Muscle of arm (tissue), 14 donors: Measurements from ENCODE around the gene HSPH1. TPM values are rescaled to one million over a fixed set of nuclear protein-coding genes. Genes with fewer than 3 reads are reported as not detected.

Source experiments
- DNase-seq: peaks from one replicate; pipeline ENCODE4 v3.0.0-alpha.2; 2013
- long read RNA-seq, 11 donors: transcript quantifications; one replicate each; lab custom pipeline, GENCODE V29; 2026
- polyA plus RNA-seq, 12 donors: library from polyadenylated mRNA; unstranded; fragments of 120-200 nt; gene quantifications; one replicate each; pipeline ENCODE4 v1.2.1, GENCODE V29; 2013; ENCODE audit not compliant: insufficient read length in 12 of 12

Gene HSPH1
- polyA plus RNA-seq, result 10 to 100 TPM in 11 of 12 donors, not detected in 1; 57.6 to 92.9 (median 71.7) TPM
- long read RNA-seq, donor 1, full-length matches to known transcripts, result 3 of 3 reads
- long read RNA-seq, donor 1, partial matches to known transcripts, result 0 of 3 reads
- long read RNA-seq, donor 1, other reads (novel, unspliced or antisense), result 0 of 3 reads
- long read RNA-seq, donor 2, full-length matches to known transcripts, result 11 of 11 reads
- long read RNA-seq, donor 2, partial matches to known transcripts, result 0 of 11 reads
- long read RNA-seq, donor 2, other reads (novel, unspliced or antisense), result 0 of 11 reads
- long read RNA-seq, donor 3, full-length matches to known transcripts, result 4 of 4 reads
- long read RNA-seq, donor 3, partial matches to known transcripts, result 0 of 4 reads
- long read RNA-seq, donor 3, other reads (novel, unspliced or antisense), result 0 of 4 reads
- long read RNA-seq, donor 4, full-length matches to known transcripts, result 3 of 3 reads
- long read RNA-seq, donor 4, partial matches to known transcripts, result 0 of 3 reads
- long read RNA-seq, donor 4, other reads (novel, unspliced or antisense), result 0 of 3 reads
- long read RNA-seq, donor 5, full-length matches to known transcripts, result 9 of 9 reads
- long read RNA-seq, donor 5, partial matches to known transcripts, result 0 of 9 reads
- long read RNA-seq, donor 5, other reads (novel, unspliced or antisense), result 0 of 9 reads
- long read RNA-seq, donor 6, full-length matches to known transcripts, result 2 of 2 reads
- long read RNA-seq, donor 6, partial matches to known transcripts, result 0 of 2 reads
- long read RNA-seq, donor 6, other reads (novel, unspliced or antisense), result 0 of 2 reads
- long read RNA-seq, donor 7, full-length matches to known transcripts, result 2 of 2 reads
- long read RNA-seq, donor 7, partial matches to known transcripts, result 0 of 2 reads
- long read RNA-seq, donor 7, other reads (novel, unspliced or antisense), result 0 of 2 reads
- long read RNA-seq, donor 8, full-length matches to known transcripts, result 13 of 18 reads
- long read RNA-seq, donor 8, partial matches to known transcripts, result 5 of 18 reads
- long read RNA-seq, donor 8, other reads (novel, unspliced or antisense), result 0 of 18 reads
- long read RNA-seq, donor 9, full-length matches to known transcripts, result 3 of 3 reads
- long read RNA-seq, donor 9, partial matches to known transcripts, result 0 of 3 reads
- long read RNA-seq, donor 9, other reads (novel, unspliced or antisense), result 0 of 3 reads
- long read RNA-seq, donor 10, full-length matches to known transcripts, result 12 of 12 reads
- long read RNA-seq, donor 10, partial matches to known transcripts, result 0 of 12 reads
- long read RNA-seq, donor 10, other reads (novel, unspliced or antisense), result 0 of 12 reads
- long read RNA-seq, donor 11, full-length matches to known transcripts, result 7 of 7 reads
- long read RNA-seq, donor 11, partial matches to known transcripts, result 0 of 7 reads
- long read RNA-seq, donor 11, other reads (novel, unspliced or antisense), result 0 of 7 reads

DNA sequence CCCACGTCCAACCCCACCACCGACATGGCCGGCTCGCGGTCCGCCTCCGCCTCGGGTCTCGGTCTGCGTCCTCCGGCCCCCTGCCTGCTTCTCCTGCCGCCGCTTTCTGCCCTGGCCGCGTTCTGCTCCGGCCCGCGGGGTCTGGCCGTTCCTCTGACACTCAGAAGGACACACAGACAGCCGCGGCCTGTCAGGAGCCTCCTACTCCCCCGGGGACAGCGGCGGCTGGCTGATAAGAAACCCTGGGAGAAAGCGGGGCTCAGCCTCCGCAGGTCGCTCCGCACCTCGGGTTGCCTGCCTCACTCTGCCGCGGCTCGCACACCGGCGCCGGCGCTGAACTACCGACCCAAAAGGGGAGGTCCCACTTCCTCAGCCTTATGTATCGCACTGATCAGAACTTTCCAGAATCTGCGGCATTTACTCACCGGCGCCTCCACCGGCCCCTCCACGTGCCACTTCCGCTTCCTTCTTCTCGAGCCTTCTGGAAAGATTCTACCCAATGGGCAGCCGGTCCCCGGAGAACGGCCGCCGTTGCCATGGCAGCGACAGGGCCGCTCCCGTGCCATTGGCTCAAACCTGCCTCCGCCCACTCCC, at the start of gene HSPH1:
TSS of gene HSPH1 (minus strand) at position 348 of the 594 bp plus-strand sequence. CDS start at position 26, 322 bp downstream.
- DNase-seq, result peak; percentile 98

DNA sequence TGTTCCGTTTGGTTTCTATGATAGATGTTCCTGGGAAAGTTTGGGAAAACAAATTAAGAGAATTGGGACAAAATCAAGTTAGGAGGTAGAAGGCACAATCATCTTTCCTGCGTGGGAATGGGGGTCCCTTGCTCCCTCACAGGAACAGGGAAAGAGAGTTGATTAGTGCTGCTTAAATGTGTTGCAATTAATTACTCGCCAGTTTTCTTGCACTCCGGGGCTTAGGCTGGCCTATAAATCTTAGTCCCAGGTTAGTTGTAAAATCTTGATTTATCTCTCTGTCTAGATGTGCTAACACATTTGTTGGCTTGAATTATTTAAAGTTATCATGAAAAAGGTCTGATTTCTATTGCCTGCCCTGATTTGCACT, 48.1 kb upstream of the HSPH1 start:
- DNase-seq, result peak; percentile 31

DNA sequence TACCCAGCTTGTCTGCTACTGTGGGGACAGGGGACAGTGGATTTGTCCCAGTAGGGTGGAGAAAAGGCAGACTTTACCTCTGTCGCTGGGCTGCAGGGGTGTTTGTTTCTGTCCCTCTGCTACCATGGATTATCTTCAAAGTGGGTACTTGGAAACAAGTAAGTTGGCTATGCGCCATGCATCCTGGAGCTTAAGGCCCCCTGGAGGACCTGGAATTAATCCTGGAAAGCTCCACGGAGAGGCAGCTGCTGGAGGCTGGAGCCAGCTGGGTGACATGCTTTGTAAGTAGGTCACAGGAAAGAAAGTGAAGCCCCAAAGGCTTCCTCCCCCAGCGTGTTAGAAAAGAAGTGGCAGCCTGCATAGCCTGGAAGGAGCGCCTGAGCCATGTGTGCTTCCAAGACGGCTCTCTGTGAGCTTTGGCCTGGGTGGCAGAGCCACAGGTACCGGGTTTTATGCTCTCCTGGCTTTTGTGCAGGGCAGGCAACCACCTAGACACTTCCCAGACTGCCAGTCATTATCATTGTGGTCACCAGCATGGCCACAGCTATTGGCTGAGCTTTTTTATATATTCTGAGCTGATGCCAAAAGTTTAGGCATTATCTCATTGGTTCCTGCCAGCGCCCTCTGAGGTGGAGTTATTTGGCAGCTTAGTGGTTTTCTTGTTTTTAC, 47.6 kb upstream of the HSPH1 start:
- peak; percentile 66 for DNase-seq

DNA sequence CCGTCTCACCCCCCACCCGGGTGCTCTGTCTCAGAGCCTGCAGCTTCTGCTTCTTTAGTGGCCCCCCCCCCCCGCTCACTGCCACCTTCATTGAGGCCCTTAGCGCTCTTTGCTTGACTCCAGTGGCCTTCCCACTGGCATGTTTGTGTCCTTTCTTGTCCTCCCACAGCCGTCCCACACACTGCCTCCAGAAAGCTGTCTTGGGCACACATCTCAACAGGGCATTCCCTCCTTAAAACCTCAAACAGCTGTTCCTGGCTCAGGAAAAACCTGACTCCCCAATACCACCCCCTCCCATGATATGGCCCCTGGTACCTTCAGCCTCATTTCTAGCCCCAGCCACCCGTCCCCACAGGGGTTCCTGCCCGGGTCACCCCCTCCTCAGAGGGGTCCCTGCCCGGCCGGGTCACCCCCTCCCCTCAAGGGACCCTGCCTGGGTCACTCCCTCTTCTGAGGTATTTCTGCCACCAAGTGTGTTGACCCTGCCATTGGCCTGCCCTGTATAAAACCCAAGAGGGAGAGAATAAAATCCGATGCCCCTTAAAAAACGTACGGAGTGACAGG, 46.9 kb upstream of the HSPH1 start:
- no peak for DNase-seq

DNA sequence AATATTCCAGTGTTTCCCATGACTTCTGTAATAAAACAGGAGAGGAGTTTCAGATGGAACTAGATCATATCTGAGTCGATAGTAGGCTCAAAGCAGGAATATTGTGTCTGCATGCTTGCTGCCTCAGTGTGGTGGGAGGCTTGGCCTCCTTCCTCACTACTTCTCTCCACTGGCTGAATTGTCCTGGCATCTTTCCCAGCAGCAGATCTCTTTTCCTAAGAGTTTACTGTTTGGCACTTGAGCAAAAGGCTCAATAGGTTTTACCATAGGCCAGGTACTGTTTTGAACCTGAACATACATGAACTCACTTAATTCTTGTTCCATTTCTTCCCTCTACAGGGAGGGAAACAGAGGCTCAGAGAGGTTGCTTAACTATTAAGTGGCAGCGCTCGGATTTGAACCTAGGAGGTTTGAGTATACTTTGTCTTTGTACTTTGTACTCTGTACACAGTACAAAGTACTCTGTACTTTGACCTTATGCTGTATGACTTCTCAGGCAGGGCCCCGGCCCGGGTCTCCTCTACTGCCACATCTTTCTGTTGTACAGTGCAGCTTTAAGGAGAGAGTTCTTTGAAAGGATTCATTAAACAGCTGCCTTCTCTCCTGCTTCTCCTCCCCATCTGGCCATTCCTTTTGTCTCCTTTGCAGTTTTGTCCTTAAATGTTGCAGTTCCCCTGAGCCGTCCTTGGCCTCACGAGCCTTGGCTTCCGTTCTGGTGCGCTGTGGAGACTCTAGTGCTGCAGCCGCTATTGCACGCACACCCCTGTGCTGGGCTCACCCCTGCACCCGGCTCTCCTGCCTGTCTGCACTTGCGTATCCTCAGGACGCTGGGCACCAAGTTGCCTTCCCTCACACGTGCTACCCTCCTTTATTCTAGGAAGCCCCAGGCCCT, 46.2 kb upstream of the HSPH1 start:
- peak; percentile 68 for DNase-seq

DNA sequence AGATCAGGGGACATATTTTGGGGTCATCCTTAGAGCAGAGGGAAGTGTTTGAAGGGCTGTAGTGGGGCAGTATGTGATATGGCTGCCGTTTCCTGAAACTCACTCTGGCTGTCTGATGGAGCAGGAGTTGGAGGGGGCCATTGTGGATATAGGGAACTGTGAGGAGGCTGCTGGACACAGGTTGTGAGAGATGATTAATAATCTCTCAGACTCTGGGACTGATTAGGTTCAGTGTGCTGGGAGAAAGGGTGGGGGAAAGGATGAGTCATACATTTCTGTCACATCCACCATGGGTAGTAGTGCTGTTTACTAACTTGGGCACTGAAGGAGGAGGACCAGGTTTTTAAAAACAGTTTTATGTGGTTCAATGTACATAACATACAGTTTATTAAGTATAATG, 42.9 kb upstream of the HSPH1 start:
- no peak for DNase-seq

DNA sequence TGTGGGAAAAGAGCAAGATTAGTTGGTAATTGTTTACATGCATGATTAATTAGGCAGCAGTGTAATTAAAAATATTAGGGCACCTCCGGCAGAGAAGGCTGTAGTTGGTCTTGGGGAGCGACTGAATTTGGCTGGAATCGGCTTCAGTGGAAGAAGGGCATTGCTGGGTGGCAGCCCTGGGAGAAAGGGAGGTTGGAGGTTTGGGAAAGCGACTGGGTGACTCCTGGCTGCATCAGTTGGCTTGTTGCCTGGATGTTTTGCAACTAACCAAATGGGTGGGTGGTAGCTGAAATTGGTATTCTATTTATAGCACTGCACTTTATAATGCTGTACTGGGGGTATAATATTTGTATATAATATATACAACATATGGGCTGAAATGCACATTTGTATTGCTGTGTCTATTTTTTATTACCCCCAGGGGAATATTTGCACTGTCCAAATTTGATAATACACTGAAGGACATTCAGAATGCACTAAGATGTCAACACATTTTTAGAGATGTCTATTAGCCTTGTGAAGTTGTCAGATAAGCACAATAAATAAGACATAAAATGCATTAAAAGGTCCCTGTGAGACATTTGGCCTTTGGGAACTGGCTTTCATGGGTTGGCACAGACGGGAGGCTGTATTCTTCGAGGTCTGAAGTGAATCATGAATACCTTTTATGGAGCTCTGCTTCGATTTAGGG, 39.8 kb upstream of the HSPH1 start:
- DNase-seq, result no peak

DNA sequence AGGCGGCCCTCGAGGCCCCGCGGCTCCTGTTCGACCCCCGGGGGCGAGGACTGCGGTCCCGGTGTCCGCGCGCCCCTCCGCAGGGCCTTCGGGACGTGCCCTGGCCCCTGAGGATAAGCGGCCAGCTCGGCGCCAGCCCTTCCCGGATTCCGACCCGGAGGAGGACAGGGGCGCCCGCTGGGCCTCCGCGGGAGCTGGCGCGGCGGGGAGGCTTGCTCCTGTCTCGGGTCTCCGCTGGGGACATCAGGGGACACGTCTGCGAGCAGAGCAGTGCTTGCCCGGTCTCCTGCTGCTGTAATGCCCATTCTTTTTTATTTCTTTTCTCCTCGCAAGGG, 38.9 kb upstream of the HSPH1 start:
- peak; percentile 49 for DNase-seq

DNA sequence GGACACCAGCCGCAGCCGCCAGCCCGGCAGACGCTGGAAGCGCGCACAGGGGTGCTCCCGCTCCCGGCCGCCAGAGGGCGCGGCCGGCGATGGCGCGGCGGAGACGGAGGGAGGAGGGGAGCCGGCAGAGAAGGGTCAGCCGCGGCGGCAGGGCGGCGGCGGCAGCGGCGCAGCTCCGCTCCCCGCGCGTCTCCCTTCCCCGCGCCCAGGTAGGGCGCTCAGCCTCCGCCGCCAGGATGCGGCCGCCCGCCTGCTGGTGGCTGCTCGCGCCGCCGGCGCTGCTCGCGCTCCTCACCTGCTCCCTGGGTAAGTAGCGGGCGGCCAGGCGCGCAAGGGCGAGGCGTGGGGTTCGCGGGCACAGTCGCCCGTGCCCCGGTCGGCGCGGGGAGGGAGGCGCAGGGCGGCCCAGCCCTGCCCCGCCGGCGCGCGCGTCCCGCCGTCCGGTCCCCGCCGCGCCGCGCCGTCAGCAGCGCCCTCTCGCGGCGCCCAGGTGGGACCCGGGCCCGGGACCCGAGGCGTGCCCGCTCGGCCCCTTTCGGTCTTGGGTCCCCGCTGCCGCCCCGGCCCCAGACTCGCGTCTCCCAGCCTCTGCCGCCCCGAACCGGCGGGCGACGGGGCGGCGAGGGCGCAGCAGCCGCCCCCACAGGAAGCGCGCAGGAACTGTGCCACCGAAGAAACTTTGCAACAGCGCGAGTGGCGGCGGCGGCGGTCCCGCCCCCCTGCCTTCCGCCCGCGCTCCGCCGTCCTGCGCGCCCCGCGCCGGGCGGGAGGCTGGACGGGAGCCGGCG, 38.3 kb upstream of the HSPH1 start, which contains the start of gene B3GLCT:
TSS of gene B3GLCT (plus strand) at position 127 of the 788 bp plus-strand sequence. CDS start at position 237, 110 bp downstream.
- peak; percentile 83 for DNase-seq

DNA sequence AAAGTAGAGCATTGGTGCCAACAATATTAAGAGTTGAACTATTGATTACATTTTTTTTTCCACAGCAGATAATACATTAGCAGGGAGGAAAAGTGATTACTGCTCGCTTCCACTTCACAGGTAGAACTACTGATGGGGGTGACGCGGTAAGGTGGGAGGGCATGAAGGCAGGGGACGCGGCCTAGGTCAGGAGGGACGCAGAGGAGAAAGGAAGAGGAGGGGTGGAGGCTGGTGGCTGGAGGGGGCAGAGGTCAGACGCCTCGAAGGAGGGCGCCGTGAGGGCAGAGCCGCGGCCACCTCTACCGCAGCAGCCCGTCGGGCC, 37.8 kb upstream of the HSPH1 start:
- DNase-seq, result no peak

DNA sequence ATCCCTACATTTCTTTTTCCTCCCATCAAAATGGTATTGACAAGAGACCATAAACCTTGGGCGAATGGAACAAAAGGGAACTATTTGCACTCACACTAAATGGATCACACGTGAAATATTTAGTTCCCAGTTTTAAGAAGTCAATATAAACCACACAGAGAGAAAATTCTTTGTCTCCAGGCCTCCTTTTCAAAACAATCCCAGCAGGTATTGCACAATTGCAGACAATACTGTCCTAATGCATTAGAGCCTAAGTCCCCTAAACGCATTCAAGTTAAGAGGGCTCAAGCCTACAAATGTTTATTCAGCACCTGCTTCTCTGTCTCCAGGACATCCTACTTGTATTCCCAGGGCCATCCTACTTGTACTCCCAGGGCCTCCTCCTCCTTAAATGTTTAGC, 36.8 kb upstream of the HSPH1 start:
- no peak for DNase-seq

DNA sequence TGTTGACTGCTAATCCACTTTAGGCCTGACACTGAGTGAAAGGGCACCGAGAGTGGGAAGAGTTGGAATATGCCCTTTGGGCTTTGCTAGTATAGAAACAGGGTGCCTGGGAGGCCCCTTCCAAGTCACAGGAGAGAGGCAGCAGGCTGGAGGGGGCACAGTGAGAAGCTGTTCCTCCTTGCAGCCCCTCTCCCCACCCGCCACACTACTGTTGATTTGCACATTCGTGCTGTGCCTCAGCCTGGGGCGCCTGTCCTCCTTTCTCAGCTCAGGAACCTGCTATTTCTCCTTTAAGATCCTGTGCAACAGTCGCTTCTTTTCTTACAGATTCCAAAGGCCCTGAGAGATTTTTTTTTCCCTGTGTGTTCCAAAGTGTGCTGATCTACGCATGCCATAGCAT, 35.3 kb upstream of the HSPH1 start:
- no peak for DNase-seq

DNA sequence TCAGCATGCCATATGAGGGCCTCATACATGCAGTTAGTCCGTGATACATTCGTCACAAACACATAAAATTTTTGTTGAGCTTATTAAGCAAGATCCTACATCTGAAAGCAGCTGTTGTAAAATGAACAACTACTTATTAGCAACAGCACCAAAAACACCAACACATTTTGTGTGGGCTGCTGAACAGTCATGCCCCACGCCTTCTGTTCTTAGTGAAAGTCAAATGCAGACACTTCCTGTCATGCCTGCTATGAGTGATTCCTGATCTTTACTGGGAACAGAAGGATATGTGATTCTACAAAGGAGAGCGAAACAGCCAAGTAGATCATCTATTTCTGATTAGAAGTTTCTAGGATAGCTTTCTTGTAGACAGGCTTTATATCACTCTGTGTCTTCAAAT, 33.9 kb upstream of the HSPH1 start:
- no peak for DNase-seq

DNA sequence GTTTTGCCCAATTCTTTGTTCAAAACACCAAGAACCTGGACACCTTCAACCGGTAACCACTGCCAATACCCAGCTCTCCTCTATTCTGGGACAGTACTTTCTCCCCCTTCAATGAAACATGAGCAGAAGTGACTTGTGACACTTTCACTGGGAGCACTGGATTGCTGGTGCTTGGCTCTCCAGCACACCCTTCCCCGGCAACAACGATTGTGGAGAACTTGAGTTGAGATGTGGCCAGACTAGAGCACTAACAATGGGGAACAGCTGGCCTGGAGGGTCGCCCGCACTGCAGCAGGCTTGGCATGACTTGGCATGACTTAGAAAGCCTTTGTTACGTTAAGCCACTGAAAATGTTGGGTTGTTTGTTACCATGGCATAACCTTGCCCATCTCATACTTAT, 30.6 kb upstream of the HSPH1 start:
- DNase-seq, result peak; percentile 31

DNA sequence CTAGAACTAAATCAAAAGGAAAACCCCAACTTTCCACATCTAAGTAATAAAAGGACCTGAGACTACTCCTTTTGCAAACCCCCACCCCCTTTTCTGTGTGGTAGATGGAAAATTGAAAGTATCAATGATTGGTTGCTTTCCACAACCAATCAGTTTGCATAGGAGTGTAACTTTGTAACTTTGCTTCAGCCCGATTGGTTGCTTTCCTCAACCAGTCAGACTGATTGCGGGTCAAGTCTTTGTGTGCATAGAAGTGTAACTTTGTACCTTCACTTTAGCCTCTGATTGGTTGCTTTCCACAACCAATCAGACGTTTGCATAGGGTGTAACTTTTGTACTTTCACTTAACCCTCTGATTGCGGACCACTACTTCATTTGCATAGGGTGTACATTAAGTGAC, 30.0 kb upstream of the HSPH1 start:
- DNase-seq, result no peak

DNA sequence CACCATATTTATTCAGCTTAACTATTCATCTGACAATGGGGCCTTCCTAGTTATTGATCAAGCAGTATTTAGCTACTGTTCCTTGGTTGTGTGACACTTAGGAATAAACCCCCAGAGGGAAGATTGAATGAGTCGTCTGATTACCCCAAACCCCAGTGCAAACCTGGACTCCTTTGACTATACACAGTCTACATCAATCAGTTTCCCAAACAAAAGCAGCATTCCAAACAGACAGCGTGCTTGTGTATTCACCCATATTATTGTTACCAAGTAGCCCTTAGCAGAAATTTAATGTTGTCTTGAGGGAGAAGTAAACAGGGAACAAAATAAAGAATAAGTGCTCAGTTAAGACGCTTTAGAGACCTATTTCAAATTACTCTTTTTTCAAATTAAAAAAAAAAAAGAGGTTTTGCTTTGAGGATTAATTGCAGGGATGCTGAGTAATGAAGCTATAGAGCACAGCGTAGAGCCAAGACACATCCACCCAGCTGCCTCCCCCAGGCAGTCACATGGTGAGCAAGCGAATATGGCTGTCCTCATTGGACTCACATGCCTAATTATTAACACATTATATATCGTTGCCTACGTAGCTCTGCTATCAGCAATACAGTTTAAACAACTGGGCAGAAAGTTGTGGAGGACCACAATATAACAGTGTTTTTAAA, 23.4 kb upstream of the HSPH1 start:
- no peak for DNase-seq

DNA sequence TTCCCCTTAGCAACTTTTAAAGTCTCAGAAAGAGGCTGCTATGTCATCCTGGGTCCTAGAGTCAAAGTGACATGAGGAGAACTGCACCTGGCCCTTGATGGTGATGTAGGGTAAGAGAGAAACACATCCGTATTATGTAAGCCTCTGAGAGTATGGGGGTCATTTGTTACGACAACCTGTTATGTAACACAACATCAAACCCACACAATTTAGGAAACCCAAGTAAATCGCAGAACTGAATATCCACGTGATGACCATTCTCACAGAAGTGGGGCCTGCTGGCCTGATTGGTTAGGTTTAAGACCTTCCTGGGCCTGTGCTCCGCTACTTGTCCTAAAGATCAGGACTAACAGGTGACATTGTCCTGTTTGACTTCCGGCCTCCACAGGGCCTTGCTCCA, 22.7 kb upstream of the HSPH1 start:
- no peak for DNase-seq
